ENCODE measurements around the gene SOX6. TPM values are rescaled to one million over a fixed set of nuclear protein-coding genes. Genes with fewer than 3 reads are reported as not detected.
A peak's percentile ranks its signal among the peaks of the same experiment; 100 is the strongest.

The SOX6 gene
- total and polyA plus RNA-seq, 2 of the 13 experiments (the other 11 are each of a cell fraction or from before 2014, with no cell fraction given), result 2.6 to 11.2 TPM

GRCh38 chr11:16011396-16011795 lies 344.9 kb downstream of the SOX6 start (continued):
- TF ChIP-seq ZNF264 (CRISPR knock-in tag; IDR thresholded peaks at IDR 0.05), result no peak

- intact Hi-C loops (cut with micrococcal nuclease; ENCODE audit: unreplicated experiment), result no loop called here
- 58% methylated on average over 1 of the region's 1 CpG for WGBS (ENCODE audit: low lambda C conversion rate)
- no peak for FAIRE-seq
These were observed 347.3 kb downstream of the SOX6 start for GRCh38 chr11:16009021-16009420.

GRCh38 chr11:16007514-16007913 lies 348.8 kb downstream of the SOX6 start:
- Histone ChIP-seq H3K4me2 (ENCODE audit: low read depth, low read length) (no peak overlapping the region), H3K27ac (ENCODE audit: extremely low read length, insufficient read depth, low read length) (no peak overlapping the region), H3K79me2 (ENCODE audit: insufficient read depth, low read length) (no peaks in the 10 kb centered on the region), H2AFZ (ENCODE audit: low read length) (no peak overlapping the region), H4K20me1 (ENCODE audit: insufficient read depth, low read length) (no peaks in the 10 kb centered on the region), H3K36me3 (replicated peaks in 1 of 2; ENCODE audit: control insufficient read depth in 1 of 2, insufficient read depth in 2 of 2, low read length in 2 of 2) (no peaks in the 10 kb centered on the region), H3K9ac (ENCODE audit: insufficient read depth, low read depth, low read length) (no peak overlapping the region), H3K4me3 (replicated peaks in 1 of 3; ENCODE audit: insufficient read depth in 1 of 3, low read depth in 2 of 3, low read length in 3 of 3) (no peak overlapping the region), H3K4me1 (ENCODE audit: insufficient read depth, low read length) (peaks cover 6% of the 10 kb centered on the region), H3K27me3 (ENCODE audit: control insufficient read depth in 1 of 2, insufficient read depth in 2 of 2, low read length in 2 of 2) (no peaks in the 10 kb centered on the region), H3K9me3 (ENCODE audit: low read length) (no peaks in the 10 kb centered on the region)
- 35% methylated on average over 2 of the region's 3 CpGs for WGBS (ENCODE audit: low lambda C conversion rate)
- ChIA-PET CTCF (ENCODE audit: low intra/inter-chr PET ratio, low total read pairs) (no interaction called here), POLR2A (no interaction called here)
- no peak for ATAC-seq
- no TSS peak for BruUV-seq (replicated peaks)
- no peak for DNase-seq (ENCODE audit: low spot score)
- in situ Hi-C loops (cut with HindIII; ENCODE audit: extremely low pct_ligation_motif_present, low pct_unique_long_range_greater_than_20kb), result no loop called here
- no peak for FAIRE-seq
- intact Hi-C loops (cut with micrococcal nuclease; ENCODE audit: unreplicated experiment), result no loop called here
- TF ChIP-seq TBX2 (CRISPR knock-in tag; IDR thresholded peaks at IDR 0.05; ENCODE audit: borderline replicate concordance) (no peak), ZNF841 (CRISPR knock-in tag; IDR thresholded peaks at IDR 0.05; ENCODE audit: borderline replicate concordance) (no peak), JUND (CRISPR knock-in tag; IDR thresholded peaks at IDR 0.05) (no peak), CCAR2 (optimal IDR thresholded peaks at IDR 0.05; ENCODE audit: low read depth, low read length) (no peak), WIZ (CRISPR knock-in tag; IDR thresholded peaks at IDR 0.05) (no peak), SMARCE1 (IDR thresholded peaks at IDR 0.05; ENCODE audit: borderline replicate concordance) (no peak), TRIM22 (IDR thresholded peaks at IDR 0.05) (no peak), ZNF232 (CRISPR knock-in tag; IDR thresholded peaks at IDR 0.05; ENCODE audit: borderline replicate concordance) (no peak), XBP1 (CRISPR knock-in tag; IDR thresholded peaks at IDR 0.05) (no peak)
- TF ChIP-seq, protein P1, sequence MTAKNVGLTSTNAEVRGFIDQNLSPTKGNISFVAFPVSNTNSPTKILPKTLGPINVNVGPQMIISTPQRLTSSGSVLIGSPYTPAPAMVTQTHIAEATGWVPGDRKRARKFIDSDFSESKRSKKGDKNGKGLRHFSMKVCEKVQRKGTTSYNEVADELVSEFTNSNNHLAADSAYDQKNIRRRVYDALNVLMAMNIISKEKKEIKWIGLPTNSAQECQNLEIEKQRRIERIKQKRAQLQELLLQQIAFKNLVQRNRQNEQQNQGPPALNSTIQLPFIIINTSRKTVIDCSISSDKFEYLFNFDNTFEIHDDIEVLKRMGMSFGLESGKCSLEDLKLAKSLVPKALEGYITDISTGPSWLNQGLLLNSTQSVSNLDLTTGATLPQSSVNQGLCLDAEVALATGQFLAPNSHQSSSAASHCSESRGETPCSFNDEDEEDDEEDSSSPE (CRISPR knock-in tag; IDR thresholded peaks at IDR 0.05), result no peak

More at GRCh38 chr11:16009021-16009420, 347.3 kb downstream of the SOX6 start:
- no peak for ATAC-seq
- no peak overlapping the region for H3K27ac ChIP-seq (ENCODE audit: extremely low read length, insufficient read depth, low read length)
- H3K79me2 ChIP-seq (ENCODE audit: insufficient read depth, low read length), result no peaks in the 10 kb centered on the region
- no peak overlapping the region for H3K4me2 ChIP-seq (ENCODE audit: low read depth, low read length)
- H3K4me3 ChIP-seq (replicated peaks in 1 of 3; ENCODE audit: insufficient read depth in 1 of 3, low read depth in 2 of 3, low read length in 3 of 3), result no peak overlapping the region
- ChIA-PET POLR2A (no interaction called here), CTCF (ENCODE audit: low intra/inter-chr PET ratio, low total read pairs) (no interaction called here)
- BruUV-seq (replicated peaks), result no TSS peak
- no peaks in the 10 kb centered on the region for H3K36me3 ChIP-seq (replicated peaks in 1 of 2; ENCODE audit: control insufficient read depth in 1 of 2, insufficient read depth in 2 of 2, low read length in 2 of 2)
- no peak for DNase-seq (ENCODE audit: low spot score)
- in situ Hi-C loops (cut with HindIII; ENCODE audit: extremely low pct_ligation_motif_present, low pct_unique_long_range_greater_than_20kb), result no loop called here
- H3K27me3 ChIP-seq (ENCODE audit: control insufficient read depth in 1 of 2, insufficient read depth in 2 of 2, low read length in 2 of 2), result no peaks in the 10 kb centered on the region
- no peak overlapping the region for H3K9ac ChIP-seq (ENCODE audit: insufficient read depth, low read depth, low read length)
- H3K9me3 ChIP-seq (ENCODE audit: low read length), result no peaks in the 10 kb centered on the region
- H3K4me1 ChIP-seq (ENCODE audit: insufficient read depth, low read length), result no peaks in the 10 kb centered on the region
- TF ChIP-seq ZNF180 (CRISPR knock-in tag; IDR thresholded peaks at IDR 0.05; ENCODE audit: borderline replicate concordance, low read depth) (no peak), ZNF282 (IDR thresholded peaks at IDR 0.05; ENCODE audit: partially characterized antibody) (no peak), ATF7 (IDR thresholded peaks at IDR 0.05) (peak; percentile 50; the same call in 1 of the 2 replicates), ATF7 (CRISPR knock-in tag; IDR thresholded peaks at IDR 0.05) (no peak), HHEX (CRISPR knock-in tag; IDR thresholded peaks at IDR 0.05) (no peak), CEBPB (IDR thresholded peaks at IDR 0.05; ENCODE audit: borderline replicate concordance, low read depth, low read length) (peak; percentile 68; the same call in 1 of the 2 replicates)
- no peak overlapping the region for H2AFZ ChIP-seq (ENCODE audit: low read length)
- H4K20me1 ChIP-seq (ENCODE audit: insufficient read depth, low read length), result no peaks in the 10 kb centered on the region
